Gastroesophageal sphincter (tissue), 3 donors: Measurements from ENCODE around the gene CDK10.

Source experiments
- CTCF ChIP-seq, 4 experiments: fragments of 200-600 bp in 2 of 4; fragments of 450-650 bp in 2 of 4; sonication (generic) in 1 of 4; IDR thresholded peaks; one replicate each; pipeline ENCODE4 v1.5.1; 2017 to 2019; ENCODE audit warnings: antibody characterized with exemption in 4 of 4, mild to moderate bottlenecking in 2 of 4, moderate library complexity in 2 of 4
- EP300 ChIP-seq: sonication (generic); formaldehyde crosslinking; IDR thresholded peaks from one replicate; pipeline ENCODE4 v1.6.1; 2017; ENCODE audit warnings: antibody characterized with exemption, mild to moderate bottlenecking
- POLR2AphosphoS5 ChIP-seq: sonication (generic); formaldehyde crosslinking; IDR thresholded peaks from one replicate; pipeline ENCODE4 v1.6.1; 2017; ENCODE audit warnings: antibody characterized with exemption

GRCh38 chr16:89716916-89717687 is 30.6 kb downstream of the CDK10 start:
- TF ChIP-seq EP300 = no peak
- no peak for TF ChIP-seq CTCF (IDR thresholded peaks at IDR 0.05)
- no peak for TF ChIP-seq POLR2AphosphoS5
